Left ventricle myocardium superior (tissue), 1 donor: ENCODE results near the gene ADCY1. TPM values are rescaled to one million over a fixed set of nuclear protein-coding genes. Genes with fewer than 3 reads are reported as not detected.

Source experiments
- ATAC-seq: fragments of 200-7000 bp; cut with Tn5 transposase; one replicate; pipeline ENCODE4 v1.9.1; 2020; ENCODE audit warnings: mild to moderate bottlenecking, moderate library complexity
- DNase-seq: peaks from one replicate; pipeline ENCODE4 v3.0.0-alpha.2; 2020
- intact Hi-C: fragments of 100-400 bp; cut with micrococcal nuclease; formaldehyde crosslinking; loops from one replicate; pipeline ENCODE4 v1.11.0; 2022
- total RNA-seq: library from RNA; stranded (reverse); fragmentation: NEBNext Ultra II Directional; extraction: Animal tissue kit (Norgen Biotek cat#: 25700); gene quantifications from one replicate; pipeline ENCODE4 v1.2.1, GENCODE V29; 2021
- donor health status: DM: no; HTN: yes; CAD: no; lungs with severe emphysema.

The ADCY1 gene
- total RNA-seq, 1 donor from 2014 or later, result 8.9 TPM

GRCh38 chr7:45683556-45684148, 109.5 kb downstream of the ADCY1 start:
- DNase-seq (no peak), ATAC-seq (no peak)
- intact Hi-C loops, result no loop called here

- DNase-seq (no peak), ATAC-seq (peak; percentile 22)
- intact Hi-C loops, result no loop called here
These were observed 110.9 kb downstream of the ADCY1 start for GRCh38 chr7:45684910-45685618.

GRCh38 chr7:45685619-45686240, 111.6 kb downstream of the ADCY1 start:
- DNase-seq (no peak), ATAC-seq (no peak)
- intact Hi-C loops, result no loop called here

- no peak for DNase-seq
- ATAC-seq, result no peak
- intact Hi-C loops, result no loop called here
These were observed 112.4 kb downstream of the ADCY1 start for GRCh38 chr7:45686441-45687184.

- DNase-seq (no peak), ATAC-seq (no peak)
These were observed 113.0 kb downstream of the ADCY1 start for GRCh38 chr7:45687185-45687560.

GRCh38 chr7:45687721-45688120, 113.6 kb downstream of the ADCY1 start:
- ATAC-seq (peak; percentile 49), DNase-seq (no peak)
- intact Hi-C loops, result no loop called here

More at GRCh38 chr7:45687185-45687560, 113.0 kb downstream of the ADCY1 start:
- intact Hi-C loops, result no loop called here

GRCh38 chr7:45688382-45688781, 114.2 kb downstream of the ADCY1 start:
- intact Hi-C loops, result no loop called here
- ATAC-seq (no peak), DNase-seq (no peak)

GRCh38 chr7:45689011-45689796, 115.0 kb downstream of the ADCY1 start:
- no peak for DNase-seq
- ATAC-seq, result no peak
- intact Hi-C loops, result no loop called here

GRCh38 chr7:45689797-45690761, 115.9 kb downstream of the ADCY1 start:
- DNase-seq (no peak), ATAC-seq (no peak)
- intact Hi-C loops, result no loop called here

- intact Hi-C loops, result no loop called here
- ATAC-seq (no peak), DNase-seq (no peak)
These were observed 116.6 kb downstream of the ADCY1 start for GRCh38 chr7:45690762-45691150.

- no peak for ATAC-seq
- DNase-seq, result no peak
- intact Hi-C loops, result no loop called here
These were observed 117.0 kb downstream of the ADCY1 start for GRCh38 chr7:45691155-45691656.

- intact Hi-C loops, result no loop called here
- no peak for ATAC-seq
- no peak for DNase-seq
These were observed 117.9 kb downstream of the ADCY1 start for GRCh38 chr7:45692031-45692430.

- ATAC-seq, result peak; percentile 19
- intact Hi-C loops, result no loop called here
- no peak for DNase-seq
These were observed 121.3 kb downstream of the ADCY1 start for GRCh38 chr7:45695249-45695995.

GRCh38 chr7:45696476-45696875, 122.3 kb downstream of the ADCY1 start:
- DNase-seq (no peak), ATAC-seq (no peak)
- intact Hi-C loops, result no loop called here

GRCh38 chr7:45697576-45698136, 123.5 kb downstream of the ADCY1 start:
- ATAC-seq (no peak), DNase-seq (no peak)
- intact Hi-C loops, result no loop called here

GRCh38 chr7:45698303-45699014, 124.3 kb downstream of the ADCY1 start:
- DNase-seq (no peak), ATAC-seq (no peak)
- intact Hi-C loops, result no loop called here

- no peak for ATAC-seq
- no peak for DNase-seq
- intact Hi-C loops, result no loop called here
These were observed 124.8 kb downstream of the ADCY1 start for GRCh38 chr7:45699015-45699309.
